HEK293 (cell line): Measurements from ENCODE around the gene HTN1.
"Not testable (repeated sequence)": the region's sequence is repeated elsewhere in the genome, so short reads cannot be mapped to it uniquely, and the experiment has no call there.

Experiments
- CTCF ChIA-PET: fragments of 350-600 bp; formaldehyde crosslinking; extraction: SDS; loops from one replicate; lab custom pipeline; 2021; ENCODE audit warnings: antibody characterized with exemption; lab: Yijun Ruan, JAX
- POLR2A ChIA-PET: fragments of 300-600 bp; formaldehyde crosslinking; extraction: SDS; loops from one replicate; lab custom pipeline; 2020; ENCODE audit warnings: antibody characterized with exemption, inconsistent platforms; lab: Yijun Ruan, JAX
- H3K27ac ChIP-seq: fragments of 200-500 bp; sonication (Bioruptor generic); 2 replicates; pipeline ENCODE4 v1.5.1; 2014; ENCODE audit warnings: low read depth, low read length, control low read depth, inconsistent platforms; ENCODE audit errors: extremely low read depth
- H3K36me3 ChIP-seq, 2 experiments: fragments of 200-500 bp in 1 of 2; sonication (Bioruptor generic) in 1 of 2; 1 replicate in 1 of 2; 2 replicates in 1 of 2; pipeline ENCODE4 v1.5.1; 2014 to 2017; ENCODE audit warnings: inconsistent platforms in 2 of 2, low read length in 2 of 2; ENCODE audit not compliant: control insufficient read depth in 2 of 2, insufficient read depth in 1 of 2
- H3K4me1 ChIP-seq: fragments of 200-500 bp; sonication (Bioruptor generic); 2 replicates; pipeline ENCODE4 v1.5.1; 2014; ENCODE audit warnings: mild to moderate bottlenecking, low read length, inconsistent platforms; ENCODE audit not compliant: control insufficient read depth, insufficient read depth
- H3K4me3 ChIP-seq: 2 replicates; pipeline ENCODE4 v1.5.1; 2011; ENCODE audit warnings: low read depth, mild to moderate bottlenecking, control low read depth, low read length, moderate library complexity
- H3K9me3 ChIP-seq: fragments of 200-500 bp; sonication (Bioruptor generic); 2 replicates; pipeline ENCODE4 v1.5.1; 2014; ENCODE audit warnings: low read depth, low read length, inconsistent platforms; ENCODE audit not compliant: control insufficient read depth, insufficient read depth
- BCL11A ChIP-seq: fragments of 450-650 bp; formaldehyde crosslinking; IDR thresholded peaks from 2 replicates; pipeline ENCODE4 v1.5.1; 2016; ENCODE audit warnings: low read depth, missing biosample characterization, missing genetic modification characterization
- YY1 ChIP-seq: fragments of 450-650 bp; formaldehyde crosslinking; IDR thresholded peaks from 2 replicates; pipeline ENCODE4 v1.5.1; 2018; ENCODE audit warnings: missing biosample characterization, missing genetic modification characterization
- ZBTB20 ChIP-seq: fragments of 450-650 bp; formaldehyde crosslinking; IDR thresholded peaks from 2 replicates; pipeline ENCODE4 v1.5.1; 2016; ENCODE audit warnings: missing biosample characterization, missing genetic modification characterization
- ZNF157 ChIP-seq: fragments of 450-650 bp; formaldehyde crosslinking; IDR thresholded peaks from 2 replicates; pipeline ENCODE4 v1.5.1; 2016; ENCODE audit warnings: missing biosample characterization, missing genetic modification characterization
- ZNF174 ChIP-seq: fragments of 450-650 bp; formaldehyde crosslinking; IDR thresholded peaks from 2 replicates; pipeline ENCODE4 v1.5.0; 2017; ENCODE audit warnings: missing biosample characterization, mild to moderate bottlenecking, missing genetic modification characterization
- ZNF292 ChIP-seq: fragments of 450-650 bp; formaldehyde crosslinking; IDR thresholded peaks from 2 replicates; pipeline ENCODE4 v1.5.1; 2016; ENCODE audit warnings: low read depth, missing biosample characterization, missing genetic modification characterization, borderline replicate concordance
- ZNF350 ChIP-seq: fragments of 450-650 bp; formaldehyde crosslinking; IDR thresholded peaks from 2 replicates; pipeline ENCODE4 v1.5.0; 2017; ENCODE audit warnings: missing biosample characterization, mild to moderate bottlenecking, missing genetic modification characterization
- ZNF354C ChIP-seq: fragments of 450-650 bp; formaldehyde crosslinking; IDR thresholded peaks from 2 replicates; pipeline ENCODE4 v1.5.1; 2016; ENCODE audit warnings: missing biosample characterization, missing genetic modification characterization, low read depth, borderline replicate concordance
- ZNF624 ChIP-seq: fragments of 450-650 bp; formaldehyde crosslinking; IDR thresholded peaks from 2 replicates; pipeline ENCODE4 v1.5.1; 2017; ENCODE audit warnings: missing biosample characterization, missing genetic modification characterization
- ZNF830 ChIP-seq: fragments of 450-650 bp; IDR thresholded peaks from 2 replicates; pipeline ENCODE4 v1.5.0; 2018; ENCODE audit warnings: missing biosample characterization, missing genetic modification characterization, low read depth, mild to moderate bottlenecking, moderate library complexity
- ZSCAN16 ChIP-seq: fragments of 450-650 bp; formaldehyde crosslinking; IDR thresholded peaks from 2 replicates; pipeline ENCODE4 v1.5.1; 2016; ENCODE audit warnings: missing biosample characterization, missing genetic modification characterization
- TF ChIP-seq, protein P1 (sequence below): fragments of 450-650 bp; IDR thresholded peaks from 2 replicates; pipeline ENCODE4 v1.5.1; 2018; ENCODE audit warnings: missing biosample characterization, mild to moderate bottlenecking, missing genetic modification characterization
- TF ChIP-seq, protein P2 (sequence below): fragments of 450-650 bp; formaldehyde crosslinking; IDR thresholded peaks from 2 replicates; pipeline ENCODE4 v1.5.0; 2017; ENCODE audit warnings: missing biosample characterization, missing genetic modification characterization, borderline replicate concordance
- TF ChIP-seq, protein P3 (sequence below): fragments of 450-650 bp; formaldehyde crosslinking; IDR thresholded peaks from 2 replicates; pipeline ENCODE4 v1.5.1; 2017; ENCODE audit warnings: missing biosample characterization, missing genetic modification characterization
- TF ChIP-seq, protein P4 (sequence below): fragments of 450-650 bp; formaldehyde crosslinking; IDR thresholded peaks from 2 replicates; pipeline ENCODE4 v1.5.1; 2016; ENCODE audit warnings: missing biosample characterization, missing genetic modification characterization
- TF ChIP-seq, protein P5 (sequence below): fragments of 450-650 bp; formaldehyde crosslinking; IDR thresholded peaks from 2 replicates; pipeline ENCODE4 v1.5.1; 2016; ENCODE audit warnings: missing biosample characterization, missing genetic modification characterization

The HTN1 gene

DNA sequence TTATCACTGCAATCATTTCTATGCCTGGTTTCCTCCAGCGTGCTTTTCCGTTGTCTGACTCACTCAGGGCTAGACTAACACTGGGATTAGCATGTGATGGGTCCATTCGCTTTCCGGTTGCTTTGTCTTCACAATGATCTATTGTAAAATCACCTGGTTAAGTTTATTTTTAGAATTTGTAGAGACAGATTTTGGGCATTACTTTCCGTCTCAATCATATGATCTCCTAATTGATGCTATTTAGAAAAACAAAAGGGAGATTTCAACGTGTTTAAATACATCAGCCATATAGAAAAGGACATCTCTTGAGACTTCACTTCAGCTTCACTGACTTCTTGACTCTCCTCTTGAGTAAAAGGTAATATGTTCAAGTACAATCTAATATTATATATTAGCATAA is at the start of gene HTN1:
Gene HTN1, plus strand, starts transcription at position 301 of the 400 bp plus-strand sequence. CDS start 2,639 bp downstream, outside the sequence.
- CTCF ChIA-PET, POLR2A ChIA-PET, H3K4me1 ChIP-seq, H3K4me3 ChIP-seq, H3K9me3 ChIP-seq, H3K27ac ChIP-seq, H3K36me3 ChIP-seq: not testable (repeated sequence)

DNA sequence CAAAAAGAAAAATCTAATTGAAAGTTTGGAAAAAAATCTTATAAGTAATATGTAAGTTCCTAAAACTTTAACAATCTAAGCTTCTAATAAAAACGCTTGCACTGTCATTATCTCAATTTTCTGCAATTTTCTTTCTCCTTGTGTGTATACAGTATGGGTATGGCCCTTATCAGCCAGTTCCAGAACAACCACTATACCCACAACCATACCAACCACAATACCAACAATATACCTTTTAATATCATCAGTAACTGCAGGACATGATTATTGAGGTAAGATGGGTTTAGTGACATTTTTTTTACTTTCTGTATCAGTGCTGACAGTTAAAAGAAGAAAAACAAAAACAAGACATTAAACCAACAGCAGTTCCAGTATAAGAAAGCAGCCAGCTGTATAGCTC is 49.5 kb upstream of the HTN1 start:
- no peaks in the 10 kb centered on the region for H3K4me1 ChIP-seq
- H3K9me3 ChIP-seq: no peaks in the 10 kb centered on the region
- no peak overlapping the region for H3K27ac ChIP-seq
- TF ChIP-seq ZNF354C (tag by site-specific recombination) (no peak), YY1 (tag by site-specific recombination) (no peak), ZNF830 (tag by site-specific recombination) (no peak), ZNF350 (tag by site-specific recombination) (no peak), ZSCAN16 (tag by site-specific recombination) (no peak), BCL11A (tag by site-specific recombination) (no peak), ZNF174 (no peak), ZBTB20 (tag by site-specific recombination) (no peak)
- TF ChIP-seq, protein P1, sequence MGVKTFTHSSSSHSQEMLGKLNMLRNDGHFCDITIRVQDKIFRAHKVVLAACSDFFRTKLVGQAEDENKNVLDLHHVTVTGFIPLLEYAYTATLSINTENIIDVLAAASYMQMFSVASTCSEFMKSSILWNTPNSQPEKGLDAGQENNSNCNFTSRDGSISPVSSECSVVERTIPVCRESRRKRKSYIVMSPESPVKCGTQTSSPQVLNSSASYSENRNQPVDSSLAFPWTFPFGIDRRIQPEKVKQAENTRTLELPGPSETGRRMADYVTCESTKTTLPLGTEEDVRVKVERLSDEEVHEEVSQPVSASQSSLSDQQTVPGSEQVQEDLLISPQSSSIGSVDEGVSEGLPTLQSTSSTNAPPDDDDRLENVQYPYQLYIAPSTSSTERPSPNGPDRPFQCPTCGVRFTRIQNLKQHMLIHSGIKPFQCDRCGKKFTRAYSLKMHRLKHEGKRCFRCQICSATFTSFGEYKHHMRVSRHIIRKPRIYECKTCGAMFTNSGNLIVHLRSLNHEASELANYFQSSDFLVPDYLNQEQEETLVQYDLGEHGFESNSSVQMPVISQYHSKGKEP (tag by site-specific recombination): no peak
- TF ChIP-seq, protein P2, sequence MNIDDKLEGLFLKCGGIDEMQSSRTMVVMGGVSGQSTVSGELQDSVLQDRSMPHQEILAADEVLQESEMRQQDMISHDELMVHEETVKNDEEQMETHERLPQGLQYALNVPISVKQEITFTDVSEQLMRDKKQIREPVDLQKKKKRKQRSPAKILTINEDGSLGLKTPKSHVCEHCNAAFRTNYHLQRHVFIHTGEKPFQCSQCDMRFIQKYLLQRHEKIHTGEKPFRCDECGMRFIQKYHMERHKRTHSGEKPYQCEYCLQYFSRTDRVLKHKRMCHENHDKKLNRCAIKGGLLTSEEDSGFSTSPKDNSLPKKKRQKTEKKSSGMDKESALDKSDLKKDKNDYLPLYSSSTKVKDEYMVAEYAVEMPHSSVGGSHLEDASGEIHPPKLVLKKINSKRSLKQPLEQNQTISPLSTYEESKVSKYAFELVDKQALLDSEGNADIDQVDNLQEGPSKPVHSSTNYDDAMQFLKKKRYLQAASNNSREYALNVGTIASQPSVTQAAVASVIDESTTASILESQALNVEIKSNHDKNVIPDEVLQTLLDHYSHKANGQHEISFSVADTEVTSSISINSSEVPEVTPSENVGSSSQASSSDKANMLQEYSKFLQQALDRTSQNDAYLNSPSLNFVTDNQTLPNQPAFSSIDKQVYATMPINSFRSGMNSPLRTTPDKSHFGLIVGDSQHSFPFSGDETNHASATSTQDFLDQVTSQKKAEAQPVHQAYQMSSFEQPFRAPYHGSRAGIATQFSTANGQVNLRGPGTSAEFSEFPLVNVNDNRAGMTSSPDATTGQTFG: no peak
- TF ChIP-seq, all 188 proteins: peak for 0
- no peak overlapping the region for H3K4me3 ChIP-seq
- ChIA-PET POLR2A (no interaction called here), CTCF (interaction anchor here (0.6 kb wide), 1 partner anchor 190 kb away, joined by 3 read pairs; no protein-coding TSS in a partner anchor)
- no peaks in the 10 kb centered on the region for H3K36me3 ChIP-seq

DNA sequence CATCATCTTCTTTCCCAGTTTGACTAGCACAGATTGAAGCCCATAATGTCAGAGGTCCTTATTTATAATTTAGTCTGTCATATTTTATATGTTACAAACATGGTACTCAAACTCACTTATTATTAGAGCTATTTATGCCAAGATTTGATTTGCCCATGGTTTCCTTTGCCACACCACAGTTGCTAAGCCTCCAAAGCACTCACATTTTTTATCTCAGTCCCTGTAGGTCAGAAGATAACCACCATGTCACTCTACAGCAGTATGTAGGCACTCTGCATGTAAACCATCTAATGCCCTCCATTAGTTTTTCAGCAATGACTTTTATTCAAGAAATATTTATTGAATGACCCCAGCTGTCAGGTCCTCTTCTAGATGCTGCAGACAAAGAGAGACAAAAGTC is 47.7 kb upstream of the HTN1 start:
- Histone ChIP-seq H3K36me3 (no peaks in the 10 kb centered on the region), H3K4me1 (no peaks in the 10 kb centered on the region), H3K27ac (no peak overlapping the region), H3K4me3 (no peak overlapping the region), H3K9me3 (no peaks in the 10 kb centered on the region)
- POLR2A ChIA-PET: no interaction called here
- CTCF ChIA-PET: no interaction called here
- TF ChIP-seq BCL11A (tag by site-specific recombination): no peak
- no peak for TF ChIP-seq ZNF157 (tag by site-specific recombination)
- TF ChIP-seq, protein P3, sequence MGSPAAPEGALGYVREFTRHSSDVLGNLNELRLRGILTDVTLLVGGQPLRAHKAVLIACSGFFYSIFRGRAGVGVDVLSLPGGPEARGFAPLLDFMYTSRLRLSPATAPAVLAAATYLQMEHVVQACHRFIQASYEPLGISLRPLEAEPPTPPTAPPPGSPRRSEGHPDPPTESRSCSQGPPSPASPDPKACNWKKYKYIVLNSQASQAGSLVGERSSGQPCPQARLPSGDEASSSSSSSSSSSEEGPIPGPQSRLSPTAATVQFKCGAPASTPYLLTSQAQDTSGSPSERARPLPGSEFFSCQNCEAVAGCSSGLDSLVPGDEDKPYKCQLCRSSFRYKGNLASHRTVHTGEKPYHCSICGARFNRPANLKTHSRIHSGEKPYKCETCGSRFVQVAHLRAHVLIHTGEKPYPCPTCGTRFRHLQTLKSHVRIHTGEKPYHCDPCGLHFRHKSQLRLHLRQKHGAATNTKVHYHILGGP (tag by site-specific recombination): no peak
- no peak for TF ChIP-seq ZNF292 (tag by site-specific recombination)
- no peak for TF ChIP-seq ZNF624 (tag by site-specific recombination)
- TF ChIP-seq, protein P4, sequence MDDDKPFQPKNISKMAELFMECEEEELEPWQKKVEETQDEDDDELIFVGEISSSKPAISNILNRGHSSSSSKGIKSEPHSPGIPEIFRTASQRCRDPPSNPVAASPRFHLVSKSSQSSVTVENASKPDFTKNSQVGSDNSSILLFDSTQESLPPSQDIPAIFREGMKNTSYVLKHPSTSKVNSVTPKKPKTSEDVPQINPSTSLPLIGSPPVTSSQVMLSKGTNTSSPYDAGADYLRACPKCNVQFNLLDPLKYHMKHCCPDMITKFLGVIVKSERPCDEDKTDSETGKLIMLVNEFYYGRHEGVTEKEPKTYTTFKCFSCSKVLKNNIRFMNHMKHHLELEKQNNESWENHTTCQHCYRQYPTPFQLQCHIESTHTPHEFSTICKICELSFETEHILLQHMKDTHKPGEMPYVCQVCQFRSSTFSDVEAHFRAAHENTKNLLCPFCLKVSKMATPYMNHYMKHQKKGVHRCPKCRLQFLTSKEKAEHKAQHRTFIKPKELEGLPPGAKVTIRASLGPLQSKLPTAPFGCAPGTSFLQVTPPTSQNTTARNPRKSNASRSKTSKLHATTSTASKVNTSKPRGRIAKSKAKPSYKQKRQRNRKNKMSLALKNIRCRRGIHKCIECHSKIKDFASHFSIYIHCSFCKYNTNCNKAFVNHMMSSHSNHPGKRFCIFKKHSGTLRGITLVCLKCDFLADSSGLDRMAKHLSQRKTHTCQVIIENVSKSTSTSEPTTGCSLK (tag by site-specific recombination): no peak
- TF ChIP-seq, protein P5, sequence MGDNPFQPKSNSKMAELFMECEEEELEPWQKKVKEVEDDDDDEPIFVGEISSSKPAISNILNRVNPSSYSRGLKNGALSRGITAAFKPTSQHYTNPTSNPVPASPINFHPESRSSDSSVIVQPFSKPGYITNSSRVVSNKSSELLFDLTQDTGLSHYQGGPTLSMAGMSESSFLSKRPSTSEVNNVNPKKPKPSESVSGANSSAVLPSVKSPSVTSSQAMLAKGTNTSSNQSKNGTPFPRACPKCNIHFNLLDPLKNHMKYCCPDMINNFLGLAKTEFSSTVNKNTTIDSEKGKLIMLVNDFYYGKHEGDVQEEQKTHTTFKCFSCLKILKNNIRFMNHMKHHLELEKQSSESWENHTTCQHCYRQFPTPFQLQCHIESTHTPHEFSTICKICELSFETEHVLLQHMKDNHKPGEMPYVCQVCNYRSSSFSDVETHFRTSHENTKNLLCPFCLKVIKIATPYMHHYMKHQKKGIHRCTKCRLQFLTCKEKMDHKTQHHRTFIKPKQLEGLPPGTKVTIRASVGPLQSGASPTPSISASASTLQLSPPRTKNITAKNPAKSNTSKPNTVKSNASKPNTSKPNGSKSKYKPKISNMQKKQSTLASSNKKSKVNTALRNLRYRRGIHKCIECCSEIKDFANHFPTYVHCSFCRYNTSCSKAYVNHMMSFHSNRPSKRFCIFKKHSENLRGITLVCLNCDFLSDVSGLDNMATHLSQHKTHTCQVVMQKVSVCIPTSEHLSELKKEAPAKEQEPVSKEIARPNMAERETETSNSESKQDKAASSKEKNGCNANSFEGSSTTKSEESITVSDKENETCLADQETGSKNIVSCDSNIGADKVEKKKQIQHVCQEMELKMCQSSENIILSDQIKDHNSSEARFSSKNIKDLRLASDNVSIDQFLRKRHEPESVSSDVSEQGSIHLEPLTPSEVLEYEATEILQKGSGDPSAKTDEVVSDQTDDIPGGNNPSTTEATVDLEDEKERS (tag by site-specific recombination): no peak
- TF ChIP-seq, protein P1 (tag by site-specific recombination): no peak
